SK-N-SH treated with all-trans-retinoic acid at 6 μM for 48 hours (cell line): ENCODE results near the gene HTR3A.

Experiments
- ARNTL ChIP-seq: fragments of 450-650 bp; formaldehyde crosslinking; IDR thresholded peaks from 2 replicates; pipeline ENCODE4 v1.5.0; 2020; ENCODE audit warnings: low read depth, mild to moderate bottlenecking, moderate library complexity, borderline replicate concordance
- SNAI2 ChIP-seq: fragments of 250-450 bp; sonication (Bioruptor Pico); IDR thresholded peaks from 2 replicates; pipeline ENCODE4 v1.5.0; 2020; ENCODE audit warnings: mild to moderate bottlenecking, moderate library complexity
- TF ChIP-seq, protein P1 (sequence below): fragments of 250-450 bp; sonication (Bioruptor Pico); IDR thresholded peaks from 2 replicates; pipeline ENCODE4 v1.8.0; 2021; ENCODE audit warnings: low read depth, mild to moderate bottlenecking, moderate library complexity, borderline replicate concordance

- TF ChIP-seq SNAI2 (CRISPR knock-in tag) (no peak), ARNTL (CRISPR knock-in tag) (no peak)
- TF ChIP-seq, protein P1, sequence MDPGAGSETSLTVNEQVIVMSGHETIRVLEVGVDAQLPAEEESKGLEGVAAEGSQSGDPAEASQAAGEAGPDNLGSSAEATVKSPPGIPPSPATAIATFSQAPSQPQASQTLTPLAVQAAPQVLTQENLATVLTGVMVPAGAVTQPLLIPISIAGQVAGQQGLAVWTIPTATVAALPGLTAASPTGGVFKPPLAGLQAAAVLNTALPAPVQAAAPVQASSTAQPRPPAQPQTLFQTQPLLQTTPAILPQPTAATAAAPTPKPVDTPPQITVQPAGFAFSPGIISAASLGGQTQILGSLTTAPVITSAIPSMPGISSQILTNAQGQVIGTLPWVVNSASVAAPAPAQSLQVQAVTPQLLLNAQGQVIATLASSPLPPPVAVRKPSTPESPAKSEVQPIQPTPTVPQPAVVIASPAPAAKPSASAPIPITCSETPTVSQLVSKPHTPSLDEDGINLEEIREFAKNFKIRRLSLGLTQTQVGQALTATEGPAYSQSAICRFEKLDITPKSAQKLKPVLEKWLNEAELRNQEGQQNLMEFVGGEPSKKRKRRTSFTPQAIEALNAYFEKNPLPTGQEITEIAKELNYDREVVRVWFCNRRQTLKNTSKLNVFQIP (CRISPR knock-in tag): no peak
Measured at GRCh38 chr11:113926273-113927197, 48.4 kb upstream of the HTR3A start.
